8988T (cell line): ENCODE data around the gene CEP128.

Experiments
- DNase-seq: peaks from one replicate; pipeline ENCODE4 v3.0.0; 2011

Gene CEP128

GRCh38 chr14:80658155-80658554 is 283.4 kb downstream of the CEP128 start:
- no peak for DNase-seq

- DNase-seq = no peak
Measured at GRCh38 chr14:80653956-80654355, 287.6 kb downstream of the CEP128 start.

- no peak for DNase-seq
Measured at GRCh38 chr14:80645667-80646413, 295.7 kb downstream of the CEP128 start.

GRCh38 chr14:80644826-80645225 is 296.7 kb downstream of the CEP128 start:
- DNase-seq = no peak

GRCh38 chr14:80638620-80639515 is 302.7 kb downstream of the CEP128 start:
- DNase-seq = no peak

GRCh38 chr14:80637756-80638619 is 303.6 kb downstream of the CEP128 start:
- DNase-seq = no peak

- DNase-seq = no peak
Measured at GRCh38 chr14:80636071-80636470, 305.5 kb downstream of the CEP128 start.

GRCh38 chr14:80634106-80634758 is 307.3 kb downstream of the CEP128 start:
- DNase-seq = no peak

GRCh38 chr14:80629606-80630005 is 311.9 kb downstream of the CEP128 start:
- no peak for DNase-seq

GRCh38 chr14:80628547-80628946 is 313.0 kb downstream of the CEP128 start:
- no peak for DNase-seq

GRCh38 chr14:80627745-80628144 is 313.8 kb downstream of the CEP128 start:
- DNase-seq = no peak

- DNase-seq = no peak
Measured at GRCh38 chr14:80624581-80624980, 317.0 kb downstream of the CEP128 start.

GRCh38 chr14:80621701-80622100 is 319.8 kb downstream of the CEP128 start:
- DNase-seq = no peak

GRCh38 chr14:80620434-80620833 is 321.1 kb downstream of the CEP128 start:
- DNase-seq = no peak

- DNase-seq = no peak
Measured at GRCh38 chr14:80618751-80619329, 322.7 kb downstream of the CEP128 start.

GRCh38 chr14:80615831-80616230 is 325.7 kb downstream of the CEP128 start:
- DNase-seq = no peak

- no peak for DNase-seq
Measured at GRCh38 chr14:80609055-80609454, 332.5 kb downstream of the CEP128 start.

- DNase-seq = no peak
Measured at GRCh38 chr14:80608563-80608962, 333.0 kb downstream of the CEP128 start.

GRCh38 chr14:80607430-80608190 is 333.9 kb downstream of the CEP128 start:
- no peak for DNase-seq

- DNase-seq = no peak
Measured at GRCh38 chr14:80606347-80606772, 335.2 kb downstream of the CEP128 start.

GRCh38 chr14:80605536-80605935 is 336.0 kb downstream of the CEP128 start:
- DNase-seq = no peak
